Right lobe of liver (tissue), 6 donors: ENCODE results near the gene CORO2B. TPM values are rescaled to one million over a fixed set of nuclear protein-coding genes. Genes with fewer than 3 reads are reported as not detected.

Experiments
- ATAC-seq, 4 donors: fragments of 200-7000 bp; cut with Tn5 transposase; one replicate each; pipeline ENCODE4 v1.9.1; 2020; ENCODE audit warnings: mild to moderate bottlenecking in 4 of 4, moderate library complexity in 4 of 4
- DNase-seq, 3 donors: peaks; one replicate each; pipeline ENCODE4 v3.0.0-alpha.2; 2020
- H3K27ac ChIP-seq, 3 donors: fragments of 200-600 bp; one replicate each; pipeline ENCODE4 v1.8.0; 2022
- H3K27me3 ChIP-seq, 2 donors: fragments of 200-600 bp; one replicate each; pipeline ENCODE4 v1.8.0; 2022
- H3K36me3 ChIP-seq, 4 donors: fragments of 200-600 bp; sonication (generic) in 1 of 4; one replicate each; pipeline versions ENCODE4 v1.5.1 to v1.8.0; 2017 to 2022; ENCODE audit warnings: control low read depth in 1 of 4
- H3K4me1 ChIP-seq, 4 donors: fragments of 200-600 bp; sonication (generic) in 1 of 4; one replicate each; pipeline versions ENCODE4 v1.5.1 to v1.8.0; 2017 to 2022; ENCODE audit warnings: control low read depth in 1 of 4
- H3K4me3 ChIP-seq, 3 donors: fragments of 200-600 bp; one replicate each; pipeline ENCODE4 v1.8.0; 2022
- H3K9me3 ChIP-seq, 4 donors: fragments of 200-600 bp; sonication (generic) in 1 of 4; one replicate each; pipeline versions ENCODE4 v1.5.1 to v1.8.0; 2017 to 2022; ENCODE audit warnings: control low read depth in 1 of 4
- POLR2A ChIP-seq: fragments of 450-650 bp; IDR thresholded peaks from one replicate; pipeline ENCODE4 v1.6.1; 2017; ENCODE audit warnings: antibody characterized with exemption, mild to moderate bottlenecking
- WGBS: methylation state at CpG from one replicate; pipeline ENCODE4 v1.1.6; 2018; ENCODE audit warnings: low coverage, low lambda C conversion rate; ENCODE audit not compliant: insufficient coverage; ENCODE audit errors: missing lambda C conversion rate; 5-methylcytosine and 5-hydroxymethylcytosine counted together
- intact Hi-C, 2 donors: fragments of 100-400 bp; cut with DNase I; formaldehyde crosslinking; loops; one replicate each; pipeline versions ENCODE4 v1.11.2 to v1.14.1; 2022
- total RNA-seq, 6 experiments: library from RNA; depleted of rRNA in 2 of 6; stranded (reverse); fragments of >200 nt in 2 of 6; fragmentation: NEBNext Ultra II Directional in 3 of 6; extraction: Animal tissue kit (Norgen Biotek cat#: 25700) in 3 of 6; gene quantifications; one replicate each; pipeline versions ENCODE4 v1.1.0 to v1.2.4, GENCODE V29; 2016 to 2023
- TF ChIP-seq, protein P1 (sequence below), 4 donors: fragments of 200-600 bp in 3 of 4; fragments of 450-650 bp in 1 of 4; IDR thresholded peaks; one replicate each; pipeline versions ENCODE4 v1.5.1 to v1.8.0; 2016 to 2022; ENCODE audit warnings: antibody characterized with exemption in 4 of 4, mild to moderate bottlenecking in 2 of 4
- donor health status: DM: no; HTN: yes; CAD: no.
- donor health status: DM: no; HTN: no; CAD: no.
- donor health status: DM: no; HTN: no; CAD: no.
- donor health status: DM: no; HTN: yes; CAD: no.
- donor health status: DM: no; HTN: yes; CAD: no.

Gene CORO2B
- total RNA-seq, 6 experiments from 2014 or later = 0.18 to 0.68 (median 0.41) TPM

- 50% methylated on average over 2 of the region's 8 CpGs for WGBS
- no peak for DNase-seq
- no peak for ATAC-seq
- Histone ChIP-seq H3K9me3 (no peaks in the 10 kb centered on the region), H3K27ac (no peak overlapping the region), H3K27me3 (no peaks in the 10 kb centered on the region), H3K4me3 (no peak overlapping the region), H3K36me3 (no peaks in the 10 kb centered on the region), H3K4me1 (no peaks in the 10 kb centered on the region)
- no peak for TF ChIP-seq POLR2A
- TF ChIP-seq, protein P1, sequence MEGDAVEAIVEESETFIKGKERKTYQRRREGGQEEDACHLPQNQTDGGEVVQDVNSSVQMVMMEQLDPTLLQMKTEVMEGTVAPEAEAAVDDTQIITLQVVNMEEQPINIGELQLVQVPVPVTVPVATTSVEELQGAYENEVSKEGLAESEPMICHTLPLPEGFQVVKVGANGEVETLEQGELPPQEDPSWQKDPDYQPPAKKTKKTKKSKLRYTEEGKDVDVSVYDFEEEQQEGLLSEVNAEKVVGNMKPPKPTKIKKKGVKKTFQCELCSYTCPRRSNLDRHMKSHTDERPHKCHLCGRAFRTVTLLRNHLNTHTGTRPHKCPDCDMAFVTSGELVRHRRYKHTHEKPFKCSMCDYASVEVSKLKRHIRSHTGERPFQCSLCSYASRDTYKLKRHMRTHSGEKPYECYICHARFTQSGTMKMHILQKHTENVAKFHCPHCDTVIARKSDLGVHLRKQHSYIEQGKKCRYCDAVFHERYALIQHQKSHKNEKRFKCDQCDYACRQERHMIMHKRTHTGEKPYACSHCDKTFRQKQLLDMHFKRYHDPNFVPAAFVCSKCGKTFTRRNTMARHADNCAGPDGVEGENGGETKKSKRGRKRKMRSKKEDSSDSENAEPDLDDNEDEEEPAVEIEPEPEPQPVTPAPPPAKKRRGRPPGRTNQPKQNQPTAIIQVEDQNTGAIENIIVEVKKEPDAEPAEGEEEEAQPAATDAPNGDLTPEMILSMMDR (IDR thresholded peaks at IDR 0.05) = no peak
- intact Hi-C loops = loop anchor here in 1 of 2 donors (10.0 kb wide), 1 partner anchor 160 kb away; no protein-coding TSS in a partner anchor
These were observed 136.3 kb downstream of the CORO2B start for GRCh38 chr15:68715111-68715510.

- WGBS = no CpG with 5 or more reads among the region's 3 CpGs
- no peak overlapping the region for H3K27ac ChIP-seq
- TF ChIP-seq, protein P1 (IDR thresholded peaks at IDR 0.05) = no peak
- no peak for TF ChIP-seq POLR2A
These were observed 139.2 kb downstream of the CORO2B start for GRCh38 chr15:68717951-68718350.

GRCh38 chr15:68718468-68718867, 139.7 kb downstream of the CORO2B start:
- intact Hi-C loops = loop anchor here in 1 of 2 donors (10.0 kb wide), 1 partner anchor 156 kb away; no protein-coding TSS in a partner anchor
- Histone ChIP-seq H3K9me3 (no peaks in the 10 kb centered on the region), H3K4me1 (no peaks in the 10 kb centered on the region), H3K36me3 (no peaks in the 10 kb centered on the region), H3K27ac (no peak overlapping the region), H3K27me3 (no peaks in the 10 kb centered on the region), H3K4me3 (no peak overlapping the region)
- WGBS = no CpG with 5 or more reads among the region's 12 CpGs
- no peak for DNase-seq
- TF ChIP-seq, protein P1 (IDR thresholded peaks at IDR 0.05) = no peak
- no peak for TF ChIP-seq POLR2A
- ATAC-seq = no peak

More at GRCh38 chr15:68717951-68718350, 139.2 kb downstream of the CORO2B start:
- no peak for ATAC-seq
- H3K36me3 ChIP-seq = no peaks in the 10 kb centered on the region
- H3K27me3 ChIP-seq = no peaks in the 10 kb centered on the region
- no peak overlapping the region for H3K4me3 ChIP-seq
- no peak for DNase-seq
- H3K4me1 ChIP-seq = no peaks in the 10 kb centered on the region
- intact Hi-C loops = loop anchor here in 1 of 2 donors (10.0 kb wide), 1 partner anchor 157 kb away; no protein-coding TSS in a partner anchor
- no peaks in the 10 kb centered on the region for H3K9me3 ChIP-seq

GRCh38 chr15:68719051-68719450, 140.3 kb downstream of the CORO2B start:
- 90% methylated on average over 3 of the region's 9 CpGs for WGBS
- Histone ChIP-seq H3K36me3 (no peaks in the 10 kb centered on the region), H3K27me3 (no peaks in the 10 kb centered on the region), H3K4me3 (no peak overlapping the region), H3K4me1 (no peaks in the 10 kb centered on the region), H3K9me3 (no peaks in the 10 kb centered on the region), H3K27ac (no peak overlapping the region)
- DNase-seq = no peak
- TF ChIP-seq, protein P1 (IDR thresholded peaks at IDR 0.05) = no peak
- TF ChIP-seq POLR2A = no peak
- ATAC-seq = no peak
- intact Hi-C loops = loop anchor here in 1 of 2 donors (10.0 kb wide), 1 partner anchor 156 kb away; no protein-coding TSS in a partner anchor
